K562 (cell line): ENCODE measurements around the gene GTPBP1. TPM values are rescaled to one million over a fixed set of nuclear protein-coding genes. Genes with fewer than 3 reads are reported as not detected.
A peak's percentile ranks its signal among the peaks of the same experiment; 100 is the strongest.

Experiments
- CCNT2 ChIP-seq: IDR thresholded peaks from 2 replicates; pipeline ENCODE4 v1.6.1; 2011; ENCODE audit warnings: borderline replicate concordance, low read depth, mild to moderate bottlenecking, moderate library complexity, mixed read lengths, low read length; ENCODE audit not compliant: insufficient read length; ENCODE audit errors: extremely low read depth
- EWSR1 ChIP-seq: fragments of 450-650 bp; IDR thresholded peaks from 2 replicates; pipeline ENCODE4 v1.6.1; 2018; ENCODE audit warnings: borderline replicate concordance, mild to moderate bottlenecking, low read depth, moderate library complexity; ENCODE audit not compliant: partially characterized antibody
- FOSL1 ChIP-seq: fragments of 200-800 bp; sonication (Bioruptor generic); conservative IDR thresholded peaks from 2 replicates; pipeline ENCODE4 v1.6.1; 2016; ENCODE audit warnings: missing genetic modification characterization, missing compliant biosample characterization
- HMG20A ChIP-seq: fragments of 450-650 bp; formaldehyde crosslinking; conservative IDR thresholded peaks from 2 replicates; pipeline ENCODE4 v1.4.0; 2020; ENCODE audit warnings: mild to moderate bottlenecking, mixed read lengths
- HNRNPK ChIP-seq: fragments of 200-400 bp; formaldehyde crosslinking; IDR thresholded peaks from one replicate; pipeline ENCODE4 v1.6.1; 2018; ENCODE audit warnings: mild to moderate bottlenecking, low read depth, low read length; ENCODE audit not compliant: poor library complexity, severe bottlenecking
- ILK ChIP-seq: fragments of 450-650 bp; IDR thresholded peaks from 2 replicates; pipeline ENCODE4 v1.6.1; 2016; ENCODE audit warnings: missing genetic modification characterization, low read depth, mild to moderate bottlenecking, missing compliant biosample characterization, moderate library complexity, borderline replicate concordance
- L3MBTL2 ChIP-seq: fragments of 450-650 bp; IDR thresholded peaks from 2 replicates; pipeline ENCODE4 v1.6.1; 2016; ENCODE audit warnings: mild to moderate bottlenecking, moderate library complexity
- NONO ChIP-seq, 2 experiments: fragments of 200-400 bp in 1 of 2; fragments of 450-650 bp in 1 of 2; formaldehyde crosslinking in 1 of 2; IDR thresholded peaks; 2 replicates each; pipeline ENCODE4 v1.6.1; 2017; ENCODE audit warnings: low read depth in 2 of 2, mild to moderate bottlenecking in 2 of 2, moderate library complexity in 2 of 2, low read length in 1 of 2
- NR4A1 ChIP-seq, 2 experiments: fragments of 250-450 bp in 1 of 2; fragments of 450-650 bp in 1 of 2; sonication (Bioruptor Pico) in 1 of 2; IDR thresholded peaks; 2 replicates each; pipeline versions ENCODE4 v1.4.0 to v1.6.1; 2016 to 2020; ENCODE audit warnings: mild to moderate bottlenecking in 2 of 2, missing compliant biosample characterization in 1 of 2, missing genetic modification characterization in 1 of 2, moderate library complexity in 1 of 2
- PURB ChIP-seq: sonication (generic); formaldehyde crosslinking; IDR thresholded peaks from 2 replicates; pipeline ENCODE4 v1.9.0; 2021; ENCODE audit warnings: low read depth, mild to moderate bottlenecking, missing genetic modification reagents
- RNF2 ChIP-seq: sonication (generic); IDR thresholded peaks from 2 replicates; pipeline ENCODE4 v1.6.1; 2016
- SIN3A ChIP-seq, 2 experiments: fragments of 150-350 bp in 1 of 2; IDR thresholded peaks; 2 replicates each; pipeline ENCODE4 v1.6.1; 2011 to 2016; ENCODE audit warnings: borderline replicate concordance in 2 of 2, low read depth in 2 of 2, low read length in 2 of 2, mild to moderate bottlenecking in 2 of 2, moderate library complexity in 2 of 2; ENCODE audit not compliant: control insufficient read depth in 1 of 2
- TAF15 ChIP-seq: fragments of 200-400 bp; formaldehyde crosslinking; IDR thresholded peaks from 2 replicates; pipeline ENCODE4 v1.6.1; 2017; ENCODE audit warnings: mild to moderate bottlenecking, low read depth, low read length, moderate library complexity
- ZBED1 ChIP-seq: IDR thresholded peaks from 2 replicates; pipeline ENCODE4 v1.6.1; 2014
- ZFP30 ChIP-seq: fragments of 250-450 bp; sonication (Bioruptor Pico); IDR thresholded peaks from 2 replicates; pipeline ENCODE4 v1.8.0; 2022; ENCODE audit warnings: moderate library complexity, mild to moderate bottlenecking, inconsistent platforms, borderline replicate concordance
- ZNF143 ChIP-seq: sonication (generic); formaldehyde crosslinking; IDR thresholded peaks from 2 replicates; pipeline ENCODE4 v1.9.0; 2022; ENCODE audit warnings: mild to moderate bottlenecking, missing genetic modification reagents
- ZNF224 ChIP-seq: sonication (generic); formaldehyde crosslinking; IDR thresholded peaks from 2 replicates; pipeline ENCODE4 v1.8.0; 2022; ENCODE audit warnings: mild to moderate bottlenecking, missing genetic modification reagents
- ZNF24 ChIP-seq: fragments of 450-650 bp; IDR thresholded peaks from 2 replicates; pipeline ENCODE4 v1.6.1; 2016
- ZNF408 ChIP-seq: fragments of 250-450 bp; sonication (Bioruptor Pico); IDR thresholded peaks from 2 replicates; pipeline ENCODE4 v1.4.0; 2020; ENCODE audit warnings: low read depth, mild to moderate bottlenecking, moderate library complexity
- ZZZ3 ChIP-seq: fragments of 450-650 bp; IDR thresholded peaks from 2 replicates; pipeline ENCODE4 v1.6.1; 2016; ENCODE audit warnings: antibody characterized with exemption, mild to moderate bottlenecking, moderate library complexity
- polyA plus RNA-seq, 8 experiments: library from polyadenylated mRNA; depleted of rRNA in 4 of 8; stranded (reverse) in 5 of 8; unstranded in 3 of 8; fragments of >200 nt; fragmentation: Nextera tagmentation in 2 of 8; fragmentation: Illumina TruSeq in 1 of 8; extraction: Ambion mirVana in 2 of 8; extraction: Trizol in 1 of 8; gene quantifications; 2 replicates each; pipeline versions ENCODE4 v1.2.1 to v1.2.3, GENCODE V29; 2011 to 2014; ENCODE audit warnings: inconsistent platforms in 1 of 8, missing spikeins in 1 of 8
- total RNA-seq, 7 experiments: library from RNA; depleted of rRNA in 6 of 7; stranded (reverse); fragments of >200 nt in 6 of 7; fragmentation: Illumina TruSeq in 2 of 7; extraction: Trizol in 2 of 7; gene quantifications; 2 replicates each; pipeline versions ENCODE4 v1.2.1 to v1.2.3, GENCODE V29; 2011 to 2021; ENCODE audit warnings: low replicate concordance in 1 of 7
- TF ChIP-seq, protein P1 (sequence below), 2 experiments: fragments of 450-650 bp in 1 of 2; IDR thresholded peaks; 2 replicates each; pipeline ENCODE4 v1.6.1; 2011 to 2017; ENCODE audit warnings: low read depth in 2 of 2, antibody characterized with exemption in 1 of 2, borderline replicate concordance in 1 of 2, low read length in 1 of 2, mild to moderate bottlenecking in 1 of 2, mixed read lengths in 1 of 2; ENCODE audit not compliant: control insufficient read depth in 1 of 2

GTPBP1 gene
- total and polyA plus RNA-seq, 9 of the 15 experiments (the other 6 are each of a cell fraction or from before 2014, with no cell fraction given): 0.83 to 53.2 (median 23.3) TPM

DNA sequence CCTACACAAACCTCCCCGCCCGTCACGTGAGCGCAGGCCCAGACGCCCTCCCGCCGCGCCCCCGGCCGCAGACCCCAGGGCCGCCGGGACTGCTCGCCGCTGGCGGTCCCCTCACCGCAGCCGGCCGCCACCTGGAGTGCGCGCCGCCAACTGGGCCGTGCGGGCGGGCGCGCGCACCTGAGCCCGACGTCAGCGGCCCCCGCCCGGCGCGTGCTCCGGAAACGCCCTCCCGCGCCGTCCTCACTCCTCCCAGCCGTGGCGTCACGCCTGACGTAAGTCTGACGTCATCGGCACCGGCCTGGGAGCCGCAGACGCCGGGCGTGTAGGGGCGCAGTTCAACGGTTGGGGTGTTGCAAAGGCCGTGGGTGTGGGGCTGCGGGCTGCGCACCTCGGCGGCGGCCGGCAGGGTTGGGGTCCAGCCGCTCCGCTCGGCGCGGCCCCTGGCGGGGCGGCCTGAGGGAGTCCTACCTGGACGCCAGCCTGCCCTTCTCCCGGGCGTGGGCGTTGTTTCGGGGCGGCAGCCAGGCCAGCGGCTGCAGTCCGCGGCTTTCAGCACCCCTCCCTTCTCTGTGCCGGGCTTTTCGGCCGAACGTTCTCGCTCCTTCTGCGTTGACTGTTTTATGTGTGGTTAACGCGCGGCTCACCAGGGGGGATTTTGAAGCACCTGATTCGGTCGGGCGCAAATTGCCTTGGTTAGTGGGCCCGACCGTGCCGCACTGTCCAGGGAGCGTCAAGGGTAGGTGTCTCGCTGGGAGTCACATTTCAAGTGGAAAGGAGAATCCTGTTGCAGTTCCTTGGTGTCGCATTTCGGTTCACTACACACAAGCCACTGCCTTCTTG, 4.7 kb upstream of the GTPBP1 start, which contains the start of gene JOSD1 (continued):
- TF ChIP-seq, protein P1, sequence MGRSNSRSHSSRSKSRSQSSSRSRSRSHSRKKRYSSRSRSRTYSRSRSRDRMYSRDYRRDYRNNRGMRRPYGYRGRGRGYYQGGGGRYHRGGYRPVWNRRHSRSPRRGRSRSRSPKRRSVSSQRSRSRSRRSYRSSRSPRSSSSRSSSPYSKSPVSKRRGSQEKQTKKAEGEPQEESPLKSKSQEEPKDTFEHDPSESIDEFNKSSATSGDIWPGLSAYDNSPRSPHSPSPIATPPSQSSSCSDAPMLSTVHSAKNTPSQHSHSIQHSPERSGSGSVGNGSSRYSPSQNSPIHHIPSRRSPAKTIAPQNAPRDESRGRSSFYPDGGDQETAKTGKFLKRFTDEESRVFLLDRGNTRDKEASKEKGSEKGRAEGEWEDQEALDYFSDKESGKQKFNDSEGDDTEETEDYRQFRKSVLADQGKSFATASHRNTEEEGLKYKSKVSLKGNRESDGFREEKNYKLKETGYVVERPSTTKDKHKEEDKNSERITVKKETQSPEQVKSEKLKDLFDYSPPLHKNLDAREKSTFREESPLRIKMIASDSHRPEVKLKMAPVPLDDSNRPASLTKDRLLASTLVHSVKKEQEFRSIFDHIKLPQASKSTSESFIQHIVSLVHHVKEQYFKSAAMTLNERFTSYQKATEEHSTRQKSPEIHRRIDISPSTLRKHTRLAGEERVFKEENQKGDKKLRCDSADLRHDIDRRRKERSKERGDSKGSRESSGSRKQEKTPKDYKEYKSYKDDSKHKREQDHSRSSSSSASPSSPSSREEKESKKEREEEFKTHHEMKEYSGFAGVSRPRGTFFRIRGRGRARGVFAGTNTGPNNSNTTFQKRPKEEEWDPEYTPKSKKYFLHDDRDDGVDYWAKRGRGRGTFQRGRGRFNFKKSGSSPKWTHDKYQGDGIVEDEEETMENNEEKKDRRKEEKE (IDR thresholded peaks at IDR 0.05; ENCODE audit: borderline replicate concordance in 1 of 2, control insufficient read depth in 1 of 2, low read depth in 2 of 2, low read length in 1 of 2): no peak
- TF ChIP-seq NONO (IDR thresholded peaks at IDR 0.05; ENCODE audit: low read depth in 2 of 2, low read length in 1 of 2) (peak; percentile 44 to 64; a peak in 2 of 4 replicates), L3MBTL2 (peak; percentile 59; the same call in 1 of the 2 replicates), ZFP30 (no peak), TAF15 (no peak), FOSL1 (tag) (peak; percentile 75), EWSR1 (no peak), ZNF408 (CRISPR knock-in tag) (no peak), PURB (CRISPR knock-in tag) (no peak), CCNT2 (peak; percentile 87), HMG20A (no peak), ZNF224 (CRISPR knock-in tag) (no peak), SIN3A (IDR thresholded peaks at IDR 0.05; ENCODE audit: borderline replicate concordance in 2 of 2, control insufficient read depth in 1 of 2, low read depth in 2 of 2, low read length in 2 of 2) (peak in 1 of 2 experiments; percentile 36; a peak in 1 of 4 replicates), ZZZ3 (no peak), ILK (no peak), RNF2 (peak; percentile 69; the same call in 1 of the 2 replicates), ZNF143 (no peak), NR4A1 (CRISPR knock-in tag; IDR thresholded peaks at IDR 0.05) (0 out of 2 replicates have a peak, but pooled peaks have one; percentile 20), NR4A1 (tag; IDR thresholded peaks at IDR 0.05) (no peak), ZNF24 (no peak), HNRNPK (no peak), ZBED1 (no peak)
